H1 (cell line): ENCODE results near the gene LRRC49. TPM values are rescaled to one million over a fixed set of nuclear protein-coding genes. Genes with fewer than 3 reads are reported as not detected.

ENCODE experiments used
- CBX8 ChIP-seq: fragments of 300-800, 300-1000 bp; sonication (generic); IDR thresholded peaks from 2 replicates; pipeline ENCODE4 v1.7.1; 2016; ENCODE audit warnings: low read depth, low read length, borderline replicate concordance
- NANOG ChIP-seq: IDR thresholded peaks from 2 replicates; pipeline ENCODE4 v1.6.1; 2011; ENCODE audit warnings: low read length, low read depth, mild to moderate bottlenecking, inconsistent platforms; ENCODE audit not compliant: insufficient read depth, poor library complexity, severe bottlenecking
- RBBP5 ChIP-seq: IDR thresholded peaks from 2 replicates; pipeline ENCODE4 v1.7.1; 2012; ENCODE audit warnings: low read depth, mild to moderate bottlenecking, inconsistent platforms, low read length, moderate library complexity, borderline replicate concordance
- RXRA ChIP-seq: IDR thresholded peaks from 2 replicates; pipeline ENCODE4 v1.6.1; 2011; ENCODE audit warnings: low read depth, mild to moderate bottlenecking, low read length, moderate library complexity; ENCODE audit not compliant: insufficient read depth
- SAP30 ChIP-seq: fragments of 300-600 bp; sonication (generic); IDR thresholded peaks from 2 replicates; pipeline ENCODE4 v1.7.1; 2012; ENCODE audit warnings: low read length, moderate library complexity, mild to moderate bottlenecking, inconsistent platforms; ENCODE audit not compliant: insufficient read depth, insufficient replicate concordance
- SP1 ChIP-seq: IDR thresholded peaks from 2 replicates; pipeline ENCODE4 v1.6.1; 2011; ENCODE audit warnings: low read depth, low read length
- TCF12 ChIP-seq: IDR thresholded peaks from 2 replicates; pipeline ENCODE4 v1.6.1; 2011; ENCODE audit warnings: low read depth, mild to moderate bottlenecking, low read length
- polyA plus RNA-seq, 7 experiments: library from polyadenylated mRNA; depleted of rRNA in 3 of 7; stranded (reverse) in 5 of 7; unstranded in 2 of 7; fragments of >200 nt in 5 of 7; fragments of 200-250 nt in 2 of 7; gene quantifications; 1 replicate in 5 of 7; 2 replicates in 1 of 7; 4 replicates in 1 of 7; pipeline versions ENCODE4 v1.2.1 to v1.2.3, GENCODE V29; 2011 to 2013; ENCODE audit warnings: missing spikeins in 2 of 7, mixed read lengths in 2 of 7
- total RNA-seq: library from RNA; stranded (reverse); fragmentation: NEBNext Ultra II Directional; extraction: Animal tissue kit (Norgen Biotek cat#: 25700); gene quantifications from 2 replicates; pipeline ENCODE4 v1.2.1, GENCODE V29; 2021
- TF ChIP-seq, protein P1 (sequence below): fragments of 300-600 bp; sonication (generic); IDR thresholded peaks from 2 replicates; pipeline ENCODE4 v1.7.1; 2012; ENCODE audit warnings: low read length, moderate library complexity, mild to moderate bottlenecking, inconsistent platforms; ENCODE audit not compliant: insufficient replicate concordance
- TF ChIP-seq, protein P2 (sequence below): IDR thresholded peaks from 2 replicates; pipeline ENCODE4 v1.6.1; 2011; ENCODE audit warnings: low read length, improper control_type of control experiment
- TF ChIP-seq, protein P3 (sequence below): IDR thresholded peaks from 2 replicates; pipeline ENCODE4 v1.6.1; 2011; ENCODE audit warnings: low read depth, mild to moderate bottlenecking, low read length; ENCODE audit not compliant: insufficient read depth

LRRC49 gene
- total and polyA plus RNA-seq, 2 of the 8 experiments (the other 6 are each of a cell fraction or from before 2014, with no cell fraction given), result 5.0 to 10.4 TPM

DNA sequence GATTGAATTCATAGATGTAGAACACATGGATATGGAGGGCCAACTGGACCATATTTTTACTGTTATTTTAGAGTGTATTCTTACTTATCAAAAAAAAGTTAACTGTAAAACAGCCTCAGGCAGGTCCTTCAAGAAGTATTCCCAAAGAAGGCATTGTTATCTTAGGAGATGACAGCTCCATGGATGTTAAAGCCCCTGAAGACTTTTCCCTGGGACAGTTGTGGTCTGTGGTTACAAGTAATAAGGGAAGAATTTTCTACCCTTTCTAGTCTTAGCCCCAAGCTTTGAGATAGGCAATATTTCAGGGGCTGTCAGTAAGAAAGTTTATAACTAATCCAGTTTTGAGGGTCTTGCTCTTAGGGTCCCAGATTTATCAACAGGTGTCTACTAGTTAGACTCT is 62.5 kb downstream of the LRRC49 start (continued):
- TF ChIP-seq, protein P1, sequence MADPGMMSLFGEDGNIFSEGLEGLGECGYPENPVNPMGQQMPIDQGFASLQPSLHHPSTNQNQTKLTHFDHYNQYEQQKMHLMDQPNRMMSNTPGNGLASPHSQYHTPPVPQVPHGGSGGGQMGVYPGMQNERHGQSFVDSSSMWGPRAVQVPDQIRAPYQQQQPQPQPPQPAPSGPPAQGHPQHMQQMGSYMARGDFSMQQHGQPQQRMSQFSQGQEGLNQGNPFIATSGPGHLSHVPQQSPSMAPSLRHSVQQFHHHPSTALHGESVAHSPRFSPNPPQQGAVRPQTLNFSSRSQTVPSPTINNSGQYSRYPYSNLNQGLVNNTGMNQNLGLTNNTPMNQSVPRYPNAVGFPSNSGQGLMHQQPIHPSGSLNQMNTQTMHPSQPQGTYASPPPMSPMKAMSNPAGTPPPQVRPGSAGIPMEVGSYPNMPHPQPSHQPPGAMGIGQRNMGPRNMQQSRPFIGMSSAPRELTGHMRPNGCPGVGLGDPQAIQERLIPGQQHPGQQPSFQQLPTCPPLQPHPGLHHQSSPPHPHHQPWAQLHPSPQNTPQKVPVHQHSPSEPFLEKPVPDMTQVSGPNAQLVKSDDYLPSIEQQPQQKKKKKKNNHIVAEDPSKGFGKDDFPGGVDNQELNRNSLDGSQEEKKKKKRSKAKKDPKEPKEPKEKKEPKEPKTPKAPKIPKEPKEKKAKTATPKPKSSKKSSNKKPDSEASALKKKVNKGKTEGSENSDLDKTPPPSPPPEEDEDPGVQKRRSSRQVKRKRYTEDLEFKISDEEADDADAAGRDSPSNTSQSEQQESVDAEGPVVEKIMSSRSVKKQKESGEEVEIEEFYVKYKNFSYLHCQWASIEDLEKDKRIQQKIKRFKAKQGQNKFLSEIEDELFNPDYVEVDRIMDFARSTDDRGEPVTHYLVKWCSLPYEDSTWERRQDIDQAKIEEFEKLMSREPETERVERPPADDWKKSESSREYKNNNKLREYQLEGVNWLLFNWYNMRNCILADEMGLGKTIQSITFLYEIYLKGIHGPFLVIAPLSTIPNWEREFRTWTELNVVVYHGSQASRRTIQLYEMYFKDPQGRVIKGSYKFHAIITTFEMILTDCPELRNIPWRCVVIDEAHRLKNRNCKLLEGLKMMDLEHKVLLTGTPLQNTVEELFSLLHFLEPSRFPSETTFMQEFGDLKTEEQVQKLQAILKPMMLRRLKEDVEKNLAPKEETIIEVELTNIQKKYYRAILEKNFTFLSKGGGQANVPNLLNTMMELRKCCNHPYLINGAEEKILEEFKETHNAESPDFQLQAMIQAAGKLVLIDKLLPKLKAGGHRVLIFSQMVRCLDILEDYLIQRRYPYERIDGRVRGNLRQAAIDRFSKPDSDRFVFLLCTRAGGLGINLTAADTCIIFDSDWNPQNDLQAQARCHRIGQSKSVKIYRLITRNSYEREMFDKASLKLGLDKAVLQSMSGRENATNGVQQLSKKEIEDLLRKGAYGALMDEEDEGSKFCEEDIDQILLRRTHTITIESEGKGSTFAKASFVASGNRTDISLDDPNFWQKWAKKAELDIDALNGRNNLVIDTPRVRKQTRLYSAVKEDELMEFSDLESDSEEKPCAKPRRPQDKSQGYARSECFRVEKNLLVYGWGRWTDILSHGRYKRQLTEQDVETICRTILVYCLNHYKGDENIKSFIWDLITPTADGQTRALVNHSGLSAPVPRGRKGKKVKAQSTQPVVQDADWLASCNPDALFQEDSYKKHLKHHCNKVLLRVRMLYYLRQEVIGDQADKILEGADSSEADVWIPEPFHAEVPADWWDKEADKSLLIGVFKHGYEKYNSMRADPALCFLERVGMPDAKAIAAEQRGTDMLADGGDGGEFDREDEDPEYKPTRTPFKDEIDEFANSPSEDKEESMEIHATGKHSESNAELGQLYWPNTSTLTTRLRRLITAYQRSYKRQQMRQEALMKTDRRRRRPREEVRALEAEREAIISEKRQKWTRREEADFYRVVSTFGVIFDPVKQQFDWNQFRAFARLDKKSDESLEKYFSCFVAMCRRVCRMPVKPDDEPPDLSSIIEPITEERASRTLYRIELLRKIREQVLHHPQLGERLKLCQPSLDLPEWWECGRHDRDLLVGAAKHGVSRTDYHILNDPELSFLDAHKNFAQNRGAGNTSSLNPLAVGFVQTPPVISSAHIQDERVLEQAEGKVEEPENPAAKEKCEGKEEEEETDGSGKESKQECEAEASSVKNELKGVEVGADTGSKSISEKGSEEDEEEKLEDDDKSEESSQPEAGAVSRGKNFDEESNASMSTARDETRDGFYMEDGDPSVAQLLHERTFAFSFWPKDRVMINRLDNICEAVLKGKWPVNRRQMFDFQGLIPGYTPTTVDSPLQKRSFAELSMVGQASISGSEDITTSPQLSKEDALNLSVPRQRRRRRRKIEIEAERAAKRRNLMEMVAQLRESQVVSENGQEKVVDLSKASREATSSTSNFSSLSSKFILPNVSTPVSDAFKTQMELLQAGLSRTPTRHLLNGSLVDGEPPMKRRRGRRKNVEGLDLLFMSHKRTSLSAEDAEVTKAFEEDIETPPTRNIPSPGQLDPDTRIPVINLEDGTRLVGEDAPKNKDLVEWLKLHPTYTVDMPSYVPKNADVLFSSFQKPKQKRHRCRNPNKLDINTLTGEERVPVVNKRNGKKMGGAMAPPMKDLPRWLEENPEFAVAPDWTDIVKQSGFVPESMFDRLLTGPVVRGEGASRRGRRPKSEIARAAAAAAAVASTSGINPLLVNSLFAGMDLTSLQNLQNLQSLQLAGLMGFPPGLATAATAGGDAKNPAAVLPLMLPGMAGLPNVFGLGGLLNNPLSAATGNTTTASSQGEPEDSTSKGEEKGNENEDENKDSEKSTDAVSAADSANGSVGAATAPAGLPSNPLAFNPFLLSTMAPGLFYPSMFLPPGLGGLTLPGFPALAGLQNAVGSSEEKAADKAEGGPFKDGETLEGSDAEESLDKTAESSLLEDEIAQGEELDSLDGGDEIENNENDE, result no peak
- TF ChIP-seq RXRA (no peak), SAP30 (no peak), NANOG (no peak), RBBP5 (no peak), TCF12 (no peak), CBX8 (no peak), SP1 (no peak)
- TF ChIP-seq, protein P2, sequence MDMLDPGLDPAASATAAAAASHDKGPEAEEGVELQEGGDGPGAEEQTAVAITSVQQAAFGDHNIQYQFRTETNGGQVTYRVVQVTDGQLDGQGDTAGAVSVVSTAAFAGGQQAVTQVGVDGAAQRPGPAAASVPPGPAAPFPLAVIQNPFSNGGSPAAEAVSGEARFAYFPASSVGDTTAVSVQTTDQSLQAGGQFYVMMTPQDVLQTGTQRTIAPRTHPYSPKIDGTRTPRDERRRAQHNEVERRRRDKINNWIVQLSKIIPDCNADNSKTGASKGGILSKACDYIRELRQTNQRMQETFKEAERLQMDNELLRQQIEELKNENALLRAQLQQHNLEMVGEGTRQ, result no peak
- TF ChIP-seq, protein P3, sequence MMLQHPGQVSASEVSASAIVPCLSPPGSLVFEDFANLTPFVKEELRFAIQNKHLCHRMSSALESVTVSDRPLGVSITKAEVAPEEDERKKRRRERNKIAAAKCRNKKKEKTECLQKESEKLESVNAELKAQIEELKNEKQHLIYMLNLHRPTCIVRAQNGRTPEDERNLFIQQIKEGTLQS, result no peak
